Smooth muscle cell (in vitro differentiated cells): ENCODE measurements around the gene TMEM178B. TPM values are rescaled to one million over a fixed set of nuclear protein-coding genes. Genes with fewer than 3 reads are reported as not detected.
"Not testable (repeated sequence)": the region's sequence is repeated elsewhere in the genome, so short reads cannot be mapped to it uniquely, and the experiment has no call there.

Source experiments
- DNase-seq: peaks from one replicate; lab custom pipeline; 2025; ENCODE audit not compliant: unreplicated experiment; lab: John Stamatoyannopoulos, UW
- H2AFZ ChIP-seq: fragments of 200-600 bp; sonication (generic); 2 replicates; pipeline ENCODE4 v1.6.0; 2016; ENCODE audit warnings: antibody characterized with exemption, low read depth, mild to moderate bottlenecking
- H3F3A ChIP-seq: fragments of 200-600 bp; sonication (generic); 2 replicates; pipeline ENCODE4 v1.6.0; 2017; ENCODE audit warnings: antibody characterized with exemption, low read depth
- H3K27ac ChIP-seq: fragments of 200-600 bp; sonication (generic); 2 replicates; pipeline ENCODE4 v1.5.1; 2016; ENCODE audit warnings: low read depth, mild to moderate bottlenecking
- H3K27me3 ChIP-seq: fragments of 200-600 bp; sonication (generic); 2 replicates; pipeline ENCODE4 v1.6.1; 2016; ENCODE audit warnings: low read depth, mild to moderate bottlenecking
- H3K36me3 ChIP-seq: fragments of 200-600 bp; sonication (generic); 2 replicates; pipeline ENCODE4 v1.5.1; 2016; ENCODE audit warnings: low read depth
- H3K4me1 ChIP-seq: fragments of 200-600 bp; sonication (generic); 2 replicates; pipeline ENCODE4 v1.5.1; 2016; ENCODE audit warnings: low read depth
- H3K4me2 ChIP-seq: fragments of 200-600 bp; sonication (generic); 2 replicates; pipeline ENCODE4 v1.6.0; 2016; ENCODE audit warnings: mild to moderate bottlenecking
- H3K4me3 ChIP-seq: fragments of 200-600 bp; sonication (generic); 2 replicates; pipeline ENCODE4 v1.5.1; 2016; ENCODE audit warnings: mild to moderate bottlenecking
- H3K79me2 ChIP-seq: fragments of 200-600 bp; sonication (generic); 2 replicates; pipeline ENCODE4 v1.6.0; 2016; ENCODE audit warnings: low read depth, mild to moderate bottlenecking
- H3K9ac ChIP-seq: fragments of 200-600 bp; sonication (generic); 2 replicates; pipeline ENCODE4 v1.6.0; 2016; ENCODE audit warnings: low read depth
- H3K9me3 ChIP-seq: fragments of 200-600 bp; sonication (generic); replicated peaks from 2 replicates; pipeline ENCODE4 v1.5.1; 2016; ENCODE audit warnings: low read depth
- H4K20me1 ChIP-seq: fragments of 200-600 bp; sonication (generic); 2 replicates; pipeline ENCODE4 v1.6.0; 2016; ENCODE audit warnings: low read depth
- WGBS: methylation state at CpG from one replicate; pipeline ENCODE4 v1.1.7; 2016; ENCODE audit warnings: low lambda C conversion rate; 5-methylcytosine and 5-hydroxymethylcytosine counted together
- polyA plus RNA-seq: library from polyadenylated mRNA; unstranded; fragments of >200 nt; fragmentation: Nextera tagmentation; extraction: Ambion mirVana; gene quantifications from 2 replicates; pipeline ENCODE4 v1.2.1, GENCODE V29; 2016
- total RNA-seq: library from RNA; depleted of rRNA; stranded (reverse); fragments of >200 nt; gene quantifications from 2 replicates; pipeline ENCODE4 v1.2.3, GENCODE V29; 2014
- TF ChIP-seq, protein P1 (sequence below): fragments of 200-600 bp; sonication (generic); IDR thresholded peaks from 2 replicates; pipeline ENCODE4 v1.5.1; 2017; ENCODE audit warnings: borderline replicate concordance, mild to moderate bottlenecking, antibody characterized with exemption; ENCODE audit not compliant: insufficient read depth, poor library complexity, severe bottlenecking

The TMEM178B gene
- total and polyA plus RNA-seq, 2 experiments from 2014 or later: 0.72 TPM; not detected in 1

DNA sequence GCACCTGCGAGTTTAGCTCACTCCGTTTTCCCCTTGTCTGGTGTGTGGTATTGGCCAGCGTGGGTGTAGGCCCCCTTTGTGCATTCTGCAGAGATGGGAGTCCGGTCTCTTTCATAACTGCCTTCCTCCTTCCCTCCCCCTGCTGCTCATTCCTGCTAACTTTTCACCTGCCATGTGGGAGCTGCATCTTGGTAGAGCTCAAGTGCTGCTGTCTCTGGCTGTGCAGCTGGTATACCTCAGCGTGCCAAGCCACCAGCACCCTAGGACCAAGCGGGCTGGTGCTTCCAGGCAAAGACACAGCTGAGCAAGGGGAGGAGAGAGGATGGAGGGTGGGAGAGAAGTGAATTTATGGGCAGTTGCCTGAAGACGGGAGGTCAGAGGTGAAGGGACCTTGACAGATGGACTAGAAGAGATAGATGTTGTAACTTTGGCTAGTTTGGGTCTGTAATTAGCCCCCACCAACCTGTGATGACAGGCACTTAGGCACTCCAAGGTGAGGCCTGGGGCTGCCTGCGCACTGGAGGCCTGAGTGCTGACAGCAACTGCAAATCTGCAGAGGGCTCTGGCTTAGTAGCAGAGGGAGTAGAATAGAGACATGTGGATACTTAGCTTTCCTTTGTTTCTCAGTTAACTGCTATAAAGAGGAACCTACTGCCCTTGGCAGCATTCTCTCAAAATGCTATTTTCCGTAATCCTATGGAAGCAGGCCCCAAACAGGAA lies 328.6 kb downstream of the TMEM178B start:
- Histone ChIP-seq H3K36me3 (no peaks in the 10 kb centered on the region), H3K4me1 (peaks cover 6% of the 10 kb centered on the region), H3K9me3 (no peaks in the 10 kb centered on the region), H3K4me3 (no peak overlapping the region), H4K20me1 (no peaks in the 10 kb centered on the region), H3K79me2 (no peaks in the 10 kb centered on the region), H2AFZ (no peak overlapping the region), H3F3A (no peaks in the 10 kb centered on the region), H3K27me3 (no peaks in the 10 kb centered on the region), H3K9ac (no peak overlapping the region), H3K27ac (no peak overlapping the region), H3K4me2 (no peak overlapping the region)
- TF ChIP-seq, protein P1, sequence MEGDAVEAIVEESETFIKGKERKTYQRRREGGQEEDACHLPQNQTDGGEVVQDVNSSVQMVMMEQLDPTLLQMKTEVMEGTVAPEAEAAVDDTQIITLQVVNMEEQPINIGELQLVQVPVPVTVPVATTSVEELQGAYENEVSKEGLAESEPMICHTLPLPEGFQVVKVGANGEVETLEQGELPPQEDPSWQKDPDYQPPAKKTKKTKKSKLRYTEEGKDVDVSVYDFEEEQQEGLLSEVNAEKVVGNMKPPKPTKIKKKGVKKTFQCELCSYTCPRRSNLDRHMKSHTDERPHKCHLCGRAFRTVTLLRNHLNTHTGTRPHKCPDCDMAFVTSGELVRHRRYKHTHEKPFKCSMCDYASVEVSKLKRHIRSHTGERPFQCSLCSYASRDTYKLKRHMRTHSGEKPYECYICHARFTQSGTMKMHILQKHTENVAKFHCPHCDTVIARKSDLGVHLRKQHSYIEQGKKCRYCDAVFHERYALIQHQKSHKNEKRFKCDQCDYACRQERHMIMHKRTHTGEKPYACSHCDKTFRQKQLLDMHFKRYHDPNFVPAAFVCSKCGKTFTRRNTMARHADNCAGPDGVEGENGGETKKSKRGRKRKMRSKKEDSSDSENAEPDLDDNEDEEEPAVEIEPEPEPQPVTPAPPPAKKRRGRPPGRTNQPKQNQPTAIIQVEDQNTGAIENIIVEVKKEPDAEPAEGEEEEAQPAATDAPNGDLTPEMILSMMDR: no peak
- WGBS: 86% methylated on average over 9 of the region's 9 CpGs
- no peak for DNase-seq

DNA sequence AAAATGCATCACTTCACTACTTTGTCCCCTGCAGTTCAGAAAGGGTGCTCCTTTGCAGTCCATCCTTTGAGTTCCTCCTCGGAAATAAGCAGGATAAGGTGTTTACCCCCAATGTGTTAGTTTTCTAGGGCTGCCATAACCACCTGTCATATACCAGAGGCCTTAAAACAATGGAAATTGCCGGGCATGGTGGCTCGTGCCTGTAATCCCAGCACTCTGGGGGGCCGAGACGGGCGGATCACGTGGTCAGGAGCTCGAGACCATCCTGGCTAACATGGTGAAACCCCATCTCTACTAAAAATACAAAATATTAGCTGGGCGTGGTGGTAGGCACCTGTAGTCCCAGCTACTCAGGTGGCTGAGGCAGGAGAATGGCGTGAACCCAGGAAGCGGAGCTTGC lies 330.0 kb downstream of the TMEM178B start:
- H3K4me1 ChIP-seq, DNase-seq, H3K79me2 ChIP-seq, H3K36me3 ChIP-seq, H3K4me3 ChIP-seq, H3K9ac ChIP-seq, H3K4me2 ChIP-seq, H4K20me1 ChIP-seq, H2AFZ ChIP-seq, H3F3A ChIP-seq, H3K9me3 ChIP-seq, H3K27me3 ChIP-seq, H3K27ac ChIP-seq: not testable (repeated sequence)
- WGBS: 94% methylated on average over 11 of the region's 11 CpGs

DNA sequence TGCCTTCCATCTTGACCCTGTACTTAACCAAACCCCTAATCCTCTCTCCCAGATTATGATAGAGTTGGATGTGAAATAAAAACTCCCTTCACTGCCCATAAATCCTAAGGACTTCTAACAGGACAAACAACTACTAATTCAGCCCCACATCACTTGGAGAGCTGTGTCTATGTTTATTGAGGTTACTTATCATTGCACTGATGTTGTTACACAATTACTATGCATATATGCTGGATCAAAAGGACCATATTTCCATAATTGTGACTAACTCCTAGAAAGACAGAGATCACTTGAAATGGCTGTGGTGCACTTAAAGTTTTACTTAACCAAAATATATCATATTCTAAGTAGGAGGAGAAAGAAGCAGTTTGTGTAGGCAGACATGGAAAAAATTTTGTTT lies 332.5 kb downstream of the TMEM178B start:
- Histone ChIP-seq H3K9ac (no peak overlapping the region), H3K36me3 (no peaks in the 10 kb centered on the region), H4K20me1 (no peaks in the 10 kb centered on the region), H3F3A (no peaks in the 10 kb centered on the region), H2AFZ (no peak overlapping the region), H3K4me1 (peaks cover 18% of the 10 kb centered on the region), H3K27ac (no peak overlapping the region), H3K9me3 (no peaks in the 10 kb centered on the region), H3K4me2 (no peak overlapping the region), H3K4me3 (no peak overlapping the region), H3K79me2 (no peaks in the 10 kb centered on the region), H3K27me3 (no peaks in the 10 kb centered on the region)
- TF ChIP-seq, protein P1: no peak
- no peak for DNase-seq

DNA sequence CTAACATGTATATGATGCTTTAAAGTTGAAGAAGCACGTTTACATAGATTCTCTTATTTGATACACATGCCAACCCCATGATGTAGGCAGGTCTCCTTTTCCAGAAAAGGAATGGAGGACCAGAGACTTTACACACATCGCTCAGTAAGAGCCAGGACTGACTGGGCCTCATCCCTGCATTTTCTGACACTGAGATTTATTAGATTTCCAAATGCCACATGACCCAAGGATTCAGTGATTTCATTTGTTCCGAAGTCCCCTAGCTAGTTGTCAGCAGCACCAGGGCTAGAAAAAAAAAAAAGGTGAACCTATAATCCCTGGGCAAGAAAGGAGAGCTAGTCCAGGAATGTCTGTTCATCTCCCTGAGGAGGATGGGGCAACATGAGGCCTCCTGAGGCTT lies 334.0 kb downstream of the TMEM178B start:
- Histone ChIP-seq H4K20me1 (no peaks in the 10 kb centered on the region), H3K4me1 (peaks cover 16% of the 10 kb centered on the region), H2AFZ (no peak overlapping the region), H3K4me2 (no peak overlapping the region), H3K9me3 (no peaks in the 10 kb centered on the region), H3K27ac (no peak overlapping the region), H3K9ac (no peak overlapping the region), H3K79me2 (no peaks in the 10 kb centered on the region), H3K4me3 (no peak overlapping the region), H3F3A (no peaks in the 10 kb centered on the region), H3K27me3 (no peaks in the 10 kb centered on the region), H3K36me3 (no peaks in the 10 kb centered on the region)
- 81% methylated on average over 3 of the region's 3 CpGs for WGBS
- TF ChIP-seq, protein P1: no peak
- no peak for DNase-seq
